ENCODE results near the gene VWA1.
"Not testable (repeated sequence)": the region's sequence is repeated elsewhere in the genome, so short reads cannot be mapped to it uniquely, and the experiment has no call there.

VWA1 gene

DNA sequence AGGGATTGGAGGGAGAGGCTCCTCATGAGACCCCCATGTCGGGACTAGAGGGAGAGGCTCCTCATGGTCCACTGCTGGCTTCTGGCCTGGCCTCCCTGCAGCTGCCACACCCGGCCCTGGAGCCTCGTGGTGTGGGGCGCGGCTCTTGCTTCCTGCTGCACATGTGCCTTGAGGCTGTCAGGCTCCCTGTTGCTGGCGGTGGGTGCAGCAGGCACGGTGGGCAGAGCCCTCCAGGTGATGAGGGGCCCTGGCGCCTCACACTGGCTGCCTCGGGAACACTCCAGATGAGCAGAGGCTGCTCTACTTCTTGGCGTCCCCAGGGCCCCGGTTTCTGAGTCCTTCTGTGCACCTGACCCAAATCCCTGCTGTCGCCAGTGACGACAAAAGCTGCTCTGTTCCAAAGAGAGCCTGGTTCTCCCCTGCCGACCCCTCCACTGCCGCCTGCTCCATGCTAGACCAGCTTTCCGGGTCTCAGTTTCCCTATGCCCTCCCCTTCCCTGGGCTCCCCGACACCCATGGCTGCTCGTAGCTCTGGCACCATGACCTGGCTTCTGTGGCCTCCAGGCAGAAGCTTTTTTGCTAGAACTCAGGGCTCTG is 26.3 kb downstream of the VWA1 start:
- H3K4me2 ChIP-seq = no peak overlapping the region
- no peak overlapping the region for H3K9ac ChIP-seq
- H3K4me3 ChIP-seq (IDR thresholded peaks at IDR 0.05; ENCODE audit: insufficient read depth, low read depth, low read length) = no peak overlapping the region
- TF ChIP-seq, protein P1, sequence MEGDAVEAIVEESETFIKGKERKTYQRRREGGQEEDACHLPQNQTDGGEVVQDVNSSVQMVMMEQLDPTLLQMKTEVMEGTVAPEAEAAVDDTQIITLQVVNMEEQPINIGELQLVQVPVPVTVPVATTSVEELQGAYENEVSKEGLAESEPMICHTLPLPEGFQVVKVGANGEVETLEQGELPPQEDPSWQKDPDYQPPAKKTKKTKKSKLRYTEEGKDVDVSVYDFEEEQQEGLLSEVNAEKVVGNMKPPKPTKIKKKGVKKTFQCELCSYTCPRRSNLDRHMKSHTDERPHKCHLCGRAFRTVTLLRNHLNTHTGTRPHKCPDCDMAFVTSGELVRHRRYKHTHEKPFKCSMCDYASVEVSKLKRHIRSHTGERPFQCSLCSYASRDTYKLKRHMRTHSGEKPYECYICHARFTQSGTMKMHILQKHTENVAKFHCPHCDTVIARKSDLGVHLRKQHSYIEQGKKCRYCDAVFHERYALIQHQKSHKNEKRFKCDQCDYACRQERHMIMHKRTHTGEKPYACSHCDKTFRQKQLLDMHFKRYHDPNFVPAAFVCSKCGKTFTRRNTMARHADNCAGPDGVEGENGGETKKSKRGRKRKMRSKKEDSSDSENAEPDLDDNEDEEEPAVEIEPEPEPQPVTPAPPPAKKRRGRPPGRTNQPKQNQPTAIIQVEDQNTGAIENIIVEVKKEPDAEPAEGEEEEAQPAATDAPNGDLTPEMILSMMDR (conservative IDR thresholded peaks at IDR 0.05; ENCODE audit: low read depth, low read length) = no peak
- no peaks in the 10 kb centered on the region for H3K79me2 ChIP-seq (ENCODE audit: insufficient read depth, low read depth)
- no peaks in the 10 kb centered on the region for H3K4me1 ChIP-seq (ENCODE audit: low read depth, poor library complexity, severe bottlenecking)
- no peaks in the 10 kb centered on the region for H4K20me1 ChIP-seq (ENCODE audit: insufficient read depth)
- no peaks in the 10 kb centered on the region for H3K36me3 ChIP-seq (ENCODE audit: insufficient read depth)
- no peak overlapping the region for H2AFZ ChIP-seq (ENCODE audit: low read depth)
- no peak overlapping the region for H3K27ac ChIP-seq
- H3K27me3 ChIP-seq (ENCODE audit: insufficient read depth, low read depth) = peaks cover 73% of the 10 kb centered on the region

DNA sequence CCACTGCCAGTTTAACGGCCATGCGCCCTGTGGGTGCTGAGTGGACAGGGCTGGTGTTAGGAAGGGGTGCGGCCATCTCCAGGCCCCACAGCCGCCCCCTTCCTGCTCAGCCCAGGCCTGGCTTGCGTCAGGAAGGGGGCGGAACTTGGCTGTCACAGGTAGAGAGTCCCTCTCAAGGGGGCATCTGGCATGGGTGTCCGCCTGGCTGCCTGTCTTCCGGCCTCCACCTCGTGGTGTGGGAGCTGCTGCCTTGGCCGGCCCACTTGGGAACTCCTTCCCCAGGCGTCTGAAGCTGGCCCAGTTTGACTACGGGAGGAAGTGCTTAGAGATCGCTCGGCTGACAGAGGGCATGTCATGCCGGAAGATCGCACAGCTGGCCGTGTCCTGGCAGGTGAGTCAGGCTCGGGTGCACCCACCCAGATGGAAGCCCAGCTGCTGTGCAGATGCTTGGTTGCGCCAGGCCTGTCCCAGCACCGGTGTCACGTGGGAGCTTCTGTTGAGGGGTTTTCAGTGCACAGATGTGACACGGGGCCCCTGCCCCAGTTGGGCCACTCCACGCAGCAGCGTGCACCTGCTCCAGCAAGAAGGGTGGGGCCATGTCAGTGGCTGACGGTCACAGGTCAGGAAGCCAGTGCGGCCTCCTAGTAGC is 27.0 kb downstream of the VWA1 start:
- H3K4me1 ChIP-seq (ENCODE audit: low read depth, poor library complexity, severe bottlenecking) = no peaks in the 10 kb centered on the region
- H3K79me2 ChIP-seq (ENCODE audit: insufficient read depth, low read depth) = no peaks in the 10 kb centered on the region
- H3K9ac ChIP-seq = no peak overlapping the region
- H3K4me3 ChIP-seq (IDR thresholded peaks at IDR 0.05; ENCODE audit: insufficient read depth, low read depth, low read length) = no peak overlapping the region
- H3K27me3 ChIP-seq (ENCODE audit: insufficient read depth, low read depth) = peaks cover 68% of the 10 kb centered on the region
- TF ChIP-seq, protein P1 (conservative IDR thresholded peaks at IDR 0.05; ENCODE audit: low read depth, low read length) = no peak
- H2AFZ ChIP-seq (ENCODE audit: low read depth) = no peak overlapping the region
- no peaks in the 10 kb centered on the region for H4K20me1 ChIP-seq (ENCODE audit: insufficient read depth)
- H3K36me3 ChIP-seq (ENCODE audit: insufficient read depth) = no peaks in the 10 kb centered on the region
- no peak overlapping the region for H3K27ac ChIP-seq
- no peak overlapping the region for H3K4me2 ChIP-seq

DNA sequence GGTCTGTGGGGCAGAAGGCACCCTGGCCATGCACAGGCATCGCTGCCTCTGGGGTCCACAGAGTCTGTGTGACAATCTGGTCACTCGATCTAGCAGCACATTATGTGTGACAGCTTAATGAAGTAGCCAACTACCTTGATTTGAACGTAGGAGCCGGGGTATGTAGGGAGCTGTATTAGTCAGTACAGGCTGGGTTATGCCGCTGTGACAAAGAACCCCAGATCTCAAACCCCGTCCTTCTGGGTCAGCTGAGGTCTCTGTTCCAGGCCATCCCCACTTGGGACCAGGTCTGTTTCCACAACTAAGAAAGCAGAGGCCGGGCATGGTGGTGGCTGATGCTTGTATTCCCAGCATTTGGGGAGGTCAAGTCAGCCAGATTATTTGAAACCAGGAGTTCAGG is 27.8 kb downstream of the VWA1 start:
- no peak overlapping the region for H3K4me3 ChIP-seq (IDR thresholded peaks at IDR 0.05; ENCODE audit: insufficient read depth, low read depth, low read length)

DNA sequence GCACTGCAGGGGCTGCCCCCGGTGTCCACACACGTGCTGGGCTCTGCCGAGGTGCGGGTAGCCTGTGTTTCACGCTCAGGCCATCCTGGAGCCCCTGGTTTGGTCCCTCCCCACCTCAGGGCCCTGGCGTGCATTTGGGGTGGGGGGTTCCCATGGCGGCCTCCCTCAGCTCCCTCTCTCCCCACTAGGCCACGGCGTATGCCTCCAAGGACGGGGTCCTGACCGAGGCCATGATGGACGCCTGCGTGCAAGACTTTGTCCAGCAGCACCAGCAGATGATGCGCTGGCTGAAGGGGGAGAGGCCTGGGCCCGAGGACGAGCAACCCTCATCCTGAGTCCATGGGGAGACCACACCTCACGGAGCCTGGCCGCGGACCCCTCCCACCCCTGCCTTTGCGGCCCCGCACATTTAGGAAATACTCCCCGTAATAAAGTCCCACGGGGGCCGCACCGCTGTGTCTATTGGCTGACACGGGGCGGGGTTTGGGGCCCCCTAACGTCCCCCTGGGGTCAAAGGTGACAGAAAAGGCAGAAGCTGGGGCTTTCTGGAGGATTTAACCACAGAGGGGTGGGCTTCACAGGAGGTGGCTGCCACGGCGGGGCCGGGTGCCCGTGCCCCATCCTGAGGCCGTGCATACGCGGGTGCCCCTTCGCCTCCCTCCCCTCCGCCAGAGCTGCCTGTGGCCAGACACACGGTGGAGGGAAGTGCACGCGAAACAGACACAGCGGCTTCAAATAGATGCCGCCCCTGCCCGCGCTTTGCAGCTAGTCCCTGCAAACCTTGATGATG is 32.9 kb downstream of the VWA1 start:
- H3K4me3 ChIP-seq (IDR thresholded peaks at IDR 0.05; ENCODE audit: insufficient read depth, low read depth, low read length); H4K20me1 ChIP-seq (ENCODE audit: insufficient read depth); H2AFZ ChIP-seq (ENCODE audit: low read depth); H3K9ac ChIP-seq; H3K36me3 ChIP-seq (ENCODE audit: insufficient read depth); H3K27ac ChIP-seq; H3K4me2 ChIP-seq: not testable (repeated sequence)
- H3K27me3 ChIP-seq (ENCODE audit: insufficient read depth, low read depth) = peaks cover 22% of the 10 kb centered on the region; the same call in 1 of the 2 replicates
- peaks cover 10% of the 10 kb centered on the region for H3K79me2 ChIP-seq (ENCODE audit: insufficient read depth, low read depth)
- peaks cover 12% of the 10 kb centered on the region for H3K4me1 ChIP-seq (ENCODE audit: low read depth, poor library complexity, severe bottlenecking)

More for the DNA sequence above, 27.8 kb downstream of the VWA1 start:
- Histone ChIP-seq H3K4me1 (ENCODE audit: low read depth, poor library complexity, severe bottlenecking) (no peaks in the 10 kb centered on the region), H3K27me3 (ENCODE audit: insufficient read depth, low read depth) (peaks cover 59% of the 10 kb centered on the region), H3K9ac (no peak overlapping the region), H2AFZ (ENCODE audit: low read depth) (no peak overlapping the region), H4K20me1 (ENCODE audit: insufficient read depth) (no peaks in the 10 kb centered on the region), H3K36me3 (ENCODE audit: insufficient read depth) (no peaks in the 10 kb centered on the region), H3K27ac (no peak overlapping the region), H3K4me2 (no peak overlapping the region), H3K79me2 (ENCODE audit: insufficient read depth, low read depth) (no peaks in the 10 kb centered on the region)
- TF ChIP-seq, protein P1 (conservative IDR thresholded peaks at IDR 0.05; ENCODE audit: low read depth, low read length) = no peak
